Progenitor cell of endocrine pancreas (in vitro differentiated cells): ENCODE results near the gene SZT2. TPM values are rescaled to one million over a fixed set of nuclear protein-coding genes. Genes with fewer than 3 reads are reported as not detected.

Source experiments
- DNase-seq: peaks from one replicate; pipeline ENCODE4 v3.0.0; 2021; ENCODE audit warnings: low spot score; ENCODE audit not compliant: unreplicated experiment
- H3K27ac Mint-ChIP-seq: 2 replicates; pipeline ENCODE4 v1.8.0; 2021; ENCODE audit warnings: mild to moderate bottlenecking, moderate library complexity, mixed read lengths
- H3K27me3 Mint-ChIP-seq: 2 replicates; pipeline ENCODE4 v1.8.0; 2021; ENCODE audit warnings: mixed read lengths
- H3K36me3 Mint-ChIP-seq: 2 replicates; pipeline ENCODE4 v1.8.0; 2022; ENCODE audit warnings: mixed read lengths; ENCODE audit not compliant: insufficient read depth
- H3K4me1 Mint-ChIP-seq: 2 replicates; pipeline ENCODE4 v1.8.0; 2021; ENCODE audit warnings: low read depth, mixed read lengths
- H3K4me3 Mint-ChIP-seq: 2 replicates; pipeline ENCODE4 v1.8.0; 2021; ENCODE audit warnings: low read depth, mild to moderate bottlenecking, moderate library complexity, mixed read lengths
- H3K9me3 Mint-ChIP-seq: 2 replicates; pipeline ENCODE4 v1.8.0; 2021; ENCODE audit warnings: low read depth, mixed read lengths
- CTCF ChIP-seq: fragments of 200-600 bp; sonication (generic); IDR thresholded peaks from one replicate; pipeline ENCODE4 v1.5.0; 2021; ENCODE audit warnings: antibody characterized with exemption, mild to moderate bottlenecking; ENCODE audit not compliant: unreplicated experiment
- total RNA-seq: library from RNA; stranded (reverse); gene quantifications from 2 replicates; pipeline ENCODE4 v1.2.1, GENCODE V29; 2021

The SZT2 gene
- total RNA-seq, 1 donor from 2014 or later, result 75.4 TPM

GRCh38 chr1:43357251-43357650 lies 32.4 kb upstream of the SZT2 start:
- peak overlapping the region; percentile 21 for H3K4me3 Mint-ChIP-seq
- no peaks in the 10 kb centered on the region for H3K9me3 Mint-ChIP-seq
- H3K36me3 Mint-ChIP-seq, result peaks cover 10% of the 10 kb centered on the region
- no peak for DNase-seq
- TF ChIP-seq CTCF, result no peak
- no peaks in the 10 kb centered on the region for H3K27me3 Mint-ChIP-seq
- peaks cover 33% of the 10 kb centered on the region for H3K4me1 Mint-ChIP-seq
- H3K27ac Mint-ChIP-seq, result no peak overlapping the region

- H3K4me3 Mint-ChIP-seq, result peak overlapping the region; percentile 87
- TF ChIP-seq CTCF, result peak; percentile 54
- no peak for DNase-seq
- H3K9me3 Mint-ChIP-seq, result no peaks in the 10 kb centered on the region
- peak overlapping the region; percentile 97 for H3K27ac Mint-ChIP-seq
- H3K4me1 Mint-ChIP-seq, result peaks cover 25% of the 10 kb centered on the region
- no peaks in the 10 kb centered on the region for H3K27me3 Mint-ChIP-seq
- H3K36me3 Mint-ChIP-seq, result peaks cover 13% of the 10 kb centered on the region
Observed at GRCh38 chr1:43358121-43358745, 31.5 kb upstream of the SZT2 start.

- peaks cover 27% of the 10 kb centered on the region for H3K4me1 Mint-ChIP-seq
- TF ChIP-seq CTCF, result no peak
- no peaks in the 10 kb centered on the region for H3K9me3 Mint-ChIP-seq
- H3K4me3 Mint-ChIP-seq, result peak within 1 kb of the TSS; percentile 87
- peaks cover 16% of the 10 kb centered on the region for H3K36me3 Mint-ChIP-seq
- DNase-seq, result peak; percentile 97
- H3K27ac Mint-ChIP-seq, result peak within 1 kb of the TSS; percentile 97
- H3K27me3 Mint-ChIP-seq, result no peaks in the 10 kb centered on the region
Observed at GRCh38 chr1:43358746-43359693, 30.7 kb upstream of the SZT2 start, which contains the start of gene CDC20. Gene CDC20, plus strand, starts transcription at chr1:43358981. Its CDS starts 235 bp downstream, at chr1:43359216.

GRCh38 chr1:43359696-43360095 lies 30.0 kb upstream of the SZT2 start:
- Mint-ChIP-seq H3K4me3 (peak overlapping the region; percentile 87), H3K27ac (peak overlapping the region; percentile 89), H3K27me3 (no peaks in the 10 kb centered on the region), H3K36me3 (peaks cover 17% of the 10 kb centered on the region), H3K4me1 (peaks cover 28% of the 10 kb centered on the region), H3K9me3 (no peaks in the 10 kb centered on the region)
- no peak for DNase-seq
- TF ChIP-seq CTCF, result no peak

GRCh38 chr1:43360616-43361015 lies 29.1 kb upstream of the SZT2 start:
- H3K36me3 Mint-ChIP-seq, result peaks cover 20% of the 10 kb centered on the region
- H3K4me1 Mint-ChIP-seq, result peaks cover 28% of the 10 kb centered on the region
- no peak overlapping the region for H3K27ac Mint-ChIP-seq
- no peak for TF ChIP-seq CTCF
- no peaks in the 10 kb centered on the region for H3K9me3 Mint-ChIP-seq
- H3K4me3 Mint-ChIP-seq, result peak overlapping the region; percentile 87
- H3K27me3 Mint-ChIP-seq, result no peaks in the 10 kb centered on the region
- no peak for DNase-seq
